DOHH2 (cell line): ENCODE data around the gene COL18A1.

Experiments
- H3F3A ChIP-seq: fragments of 200-600 bp; sonication (generic), shearing (Covaris generic); 2 replicates; pipeline ENCODE4 v1.6.0; 2016; ENCODE audit warnings: antibody characterized with exemption, mild to moderate bottlenecking; ENCODE audit not compliant: control insufficient read depth, insufficient read depth
- H3K27ac ChIP-seq: fragments of 200-600 bp; sonication (generic); 2 replicates; pipeline ENCODE4 v1.5.1; 2014; ENCODE audit warnings: low read depth, mild to moderate bottlenecking, low read length, moderate library complexity
- H3K27me3 ChIP-seq: fragments of 200-600 bp; sonication (generic); 2 replicates; pipeline ENCODE4 v1.6.1; 2014; ENCODE audit warnings: mild to moderate bottlenecking, low read length, mixed read lengths; ENCODE audit not compliant: control insufficient read depth
- H3K36me3 ChIP-seq: fragments of 200-600 bp; sonication (generic); 2 replicates; pipeline ENCODE4 v1.6.1; 2014; ENCODE audit warnings: mild to moderate bottlenecking, low read length, moderate library complexity, mixed read lengths; ENCODE audit not compliant: control insufficient read depth
- H3K4me1 ChIP-seq: fragments of 200-600 bp; sonication (generic); 2 replicates; pipeline ENCODE4 v1.6.1; 2014; ENCODE audit warnings: mild to moderate bottlenecking, low read length, mixed read lengths; ENCODE audit not compliant: control insufficient read depth
- H3K4me2 ChIP-seq: fragments of 200-600 bp; sonication (generic); 2 replicates; pipeline ENCODE4 v1.6.0; 2014; ENCODE audit warnings: mild to moderate bottlenecking, low read length, moderate library complexity
- H3K4me3 ChIP-seq: fragments of 200-600 bp; sonication (generic); 2 replicates; pipeline ENCODE4 v1.5.1; 2014; ENCODE audit warnings: mild to moderate bottlenecking, low read length, mixed read lengths
- H3K79me2 ChIP-seq: fragments of 200-600 bp; sonication (generic); 2 replicates; pipeline ENCODE4 v1.6.1; 2014; ENCODE audit warnings: mild to moderate bottlenecking, low read length, mixed read lengths; ENCODE audit not compliant: control insufficient read depth
- H3K9me2 ChIP-seq: fragments of 200-600 bp; sonication (generic); replicated peaks from 2 replicates; pipeline ENCODE4 v1.6.1; 2014; ENCODE audit warnings: mild to moderate bottlenecking, low read length, mixed read lengths; ENCODE audit not compliant: control insufficient read depth
- H3K9me3 ChIP-seq: fragments of 200-600 bp; sonication (generic); 2 replicates; pipeline ENCODE4 v1.6.1; 2014; ENCODE audit warnings: antibody characterized with exemption, low read length, mixed read lengths; ENCODE audit not compliant: control insufficient read depth, insufficient read depth
- H4K20me1 ChIP-seq: fragments of 200-600 bp; sonication (generic); 2 replicates; pipeline ENCODE4 v1.6.0; 2014; ENCODE audit warnings: low read depth, mild to moderate bottlenecking, antibody characterized with exemption, low read length, moderate library complexity; ENCODE audit not compliant: control insufficient read depth, insufficient read depth
- CTCF ChIP-seq: fragments of 200-600 bp; sonication (generic); IDR thresholded peaks from one replicate; pipeline ENCODE4 v1.5.1; 2014; ENCODE audit warnings: antibody characterized with exemption, mild to moderate bottlenecking, low read depth, low read length; ENCODE audit not compliant: poor library complexity, severe bottlenecking
- EZH2phosphoT487 ChIP-seq: fragments of 200-600 bp; sonication (generic); IDR thresholded peaks from 2 replicates; pipeline ENCODE4 v1.6.1; 2017; ENCODE audit warnings: borderline replicate concordance, mild to moderate bottlenecking, antibody characterized with exemption, low read length, moderate library complexity, mixed read lengths

The COL18A1 gene

GRCh38 chr21:45421071-45421845, 16.3 kb downstream of the COL18A1 start:
- Histone ChIP-seq H3K9me3 (no peaks in the 10 kb centered on the region), H3K9me2 (no peaks in the 10 kb centered on the region), H3F3A (no peaks in the 10 kb centered on the region), H3K4me1 (no peaks in the 10 kb centered on the region), H3K4me2 (no peak overlapping the region), H3K27me3 (no peaks in the 10 kb centered on the region), H3K4me3 (no peak overlapping the region), H3K27ac (no peak overlapping the region), H4K20me1 (no peaks in the 10 kb centered on the region), H3K79me2 (no peaks in the 10 kb centered on the region), H3K36me3 (no peaks in the 10 kb centered on the region)
- TF ChIP-seq CTCF (no peak), EZH2phosphoT487 (no peak)

- Histone ChIP-seq H3K27ac (no peak overlapping the region), H3K9me3 (no peaks in the 10 kb centered on the region), H3K27me3 (no peaks in the 10 kb centered on the region), H3K4me3 (no peak overlapping the region), H3K4me2 (no peak overlapping the region), H3K79me2 (no peaks in the 10 kb centered on the region), H3K4me1 (no peaks in the 10 kb centered on the region), H3K9me2 (no peaks in the 10 kb centered on the region), H3F3A (no peaks in the 10 kb centered on the region), H3K36me3 (no peaks in the 10 kb centered on the region), H4K20me1 (no peaks in the 10 kb centered on the region)
- no peak for TF ChIP-seq CTCF
- no peak for TF ChIP-seq EZH2phosphoT487
Measured at GRCh38 chr21:45421846-45422775, 17.1 kb downstream of the COL18A1 start.

GRCh38 chr21:45423201-45423955, 18.4 kb downstream of the COL18A1 start:
- TF ChIP-seq CTCF: no peak
- no peak for TF ChIP-seq EZH2phosphoT487
- no peaks in the 10 kb centered on the region for H3K27me3 ChIP-seq
- H3K4me3 ChIP-seq: no peak overlapping the region
- H3K9me3 ChIP-seq: no peaks in the 10 kb centered on the region
- no peak overlapping the region for H3K27ac ChIP-seq
- H3K79me2 ChIP-seq: no peaks in the 10 kb centered on the region
- H3K36me3 ChIP-seq: no peaks in the 10 kb centered on the region
- H4K20me1 ChIP-seq: no peaks in the 10 kb centered on the region
- H3K9me2 ChIP-seq: no peaks in the 10 kb centered on the region
- no peaks in the 10 kb centered on the region for H3K4me1 ChIP-seq
- no peaks in the 10 kb centered on the region for H3F3A ChIP-seq
- H3K4me2 ChIP-seq: no peak overlapping the region
